ENCODE data around the gene SART3.

GRCh38 chr12:108563804-108564151 is 2.8 kb upstream of the SART3 start:
- peak in 3 of 11 experiments; percentile 0 to 8 (median 3) for TF ChIP-seq CTCF (IDR thresholded peaks at IDR 0.05 in 8 of 11, conservative IDR thresholded peaks at IDR 0.05 in 3 of 11)
- TF ChIP-seq POLR2A (IDR thresholded peaks at IDR 0.05): no peak
